Mucosa of stomach (tissue), 1 donor: ENCODE results near the gene CHMP5.

Source experiments
- H3K27me3 ChIP-seq: one replicate; pipeline ENCODE4 v1.7.0; 2013; ENCODE audit warnings: mild to moderate bottlenecking, low read length; ENCODE audit not compliant: control insufficient read depth, insufficient read depth
- H3K36me3 ChIP-seq: one replicate; pipeline ENCODE4 v1.7.0; 2013; ENCODE audit warnings: low read length; ENCODE audit not compliant: control insufficient read depth, insufficient read depth
- H3K4me1 ChIP-seq: one replicate; pipeline ENCODE4 v1.7.0; 2013; ENCODE audit warnings: mild to moderate bottlenecking, low read length; ENCODE audit not compliant: control insufficient read depth, insufficient read depth
- H3K4me3 ChIP-seq: one replicate; pipeline ENCODE4 v1.7.0; 2013; ENCODE audit warnings: low read length
- H3K9ac ChIP-seq: one replicate; pipeline ENCODE4 v1.7.0; 2013; ENCODE audit warnings: mild to moderate bottlenecking, low read length, moderate library complexity
- H3K9me3 ChIP-seq: one replicate; pipeline ENCODE4 v1.7.0; 2013; ENCODE audit warnings: mild to moderate bottlenecking, low read length, moderate library complexity; ENCODE audit not compliant: control insufficient read depth
- donor health status: Pancreatic carcinoma.

The CHMP5 gene

DNA sequence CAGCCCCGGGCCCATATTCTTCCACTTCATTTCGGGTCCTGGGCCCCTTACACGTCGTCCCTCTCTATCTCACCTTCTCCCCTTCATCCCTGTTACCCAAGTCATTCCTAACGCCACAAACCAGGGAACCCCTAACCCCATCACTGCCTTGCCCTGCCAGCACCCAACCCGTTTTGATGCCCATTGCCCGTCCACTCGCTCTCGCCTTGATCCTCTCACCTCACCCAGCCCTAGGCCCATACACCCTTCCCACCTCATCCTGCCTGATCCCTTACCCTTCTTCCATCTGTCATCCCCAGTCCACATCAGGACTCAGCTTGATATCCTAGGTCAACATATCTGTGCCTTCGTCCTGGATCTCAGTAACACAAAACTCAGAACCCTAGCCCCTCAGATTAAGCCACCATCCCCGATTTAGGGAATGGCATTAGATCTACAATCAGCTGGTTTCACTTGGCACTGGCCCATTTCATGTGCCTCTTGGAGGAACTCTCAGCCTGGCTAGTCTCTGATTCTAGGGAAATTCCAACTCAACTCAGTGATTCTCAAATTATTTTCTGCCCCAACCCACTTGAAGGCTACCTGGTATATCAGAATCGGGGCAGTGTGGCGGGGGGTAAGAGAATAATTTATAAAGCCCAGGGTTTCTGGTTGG, 489 bp downstream of the CHMP5 start:
- peak overlapping the region; percentile 90 for H3K9ac ChIP-seq
- no peaks in the 10 kb centered on the region for H3K9me3 ChIP-seq
- no peaks in the 10 kb centered on the region for H3K36me3 ChIP-seq
- H3K4me3 ChIP-seq = peak overlapping the region; percentile 95
- H3K27me3 ChIP-seq = no peaks in the 10 kb centered on the region
- H3K4me1 ChIP-seq = peaks cover 9% of the 10 kb centered on the region

DNA sequence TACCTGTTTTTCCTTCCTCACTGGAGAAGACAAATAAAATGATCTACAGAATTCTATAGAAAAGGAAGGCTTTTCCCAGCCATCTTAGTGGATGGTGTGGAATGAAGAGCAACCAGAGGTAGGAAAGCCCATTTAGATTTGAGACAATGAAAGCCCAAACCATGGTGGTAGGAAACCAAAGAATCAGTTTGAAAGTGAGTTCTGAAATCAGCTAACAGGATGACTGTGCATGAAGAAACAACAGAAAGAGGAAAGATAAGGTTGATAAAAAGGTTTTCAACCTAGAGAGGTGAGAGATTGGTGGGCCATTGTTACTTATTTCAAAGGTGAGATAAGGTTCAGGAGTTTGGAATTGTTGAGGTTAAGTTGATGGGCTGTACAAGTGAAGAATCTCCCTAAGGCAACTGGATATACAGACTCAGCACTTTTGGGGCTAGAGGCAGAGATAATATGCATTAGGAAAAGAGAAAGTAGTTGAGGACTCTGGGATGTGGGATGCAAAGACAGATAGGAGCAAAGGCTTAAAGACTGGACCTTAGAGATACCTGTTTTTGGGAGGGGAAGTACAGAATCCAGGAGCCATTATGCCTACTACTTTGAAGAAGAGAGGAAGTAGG, 2.4 kb downstream of the CHMP5 start:
- Histone ChIP-seq H3K27me3 (no peaks in the 10 kb centered on the region), H3K4me3 (no peak overlapping the region), H3K9me3 (no peaks in the 10 kb centered on the region), H3K36me3 (no peaks in the 10 kb centered on the region), H3K9ac (no peak overlapping the region), H3K4me1 (peaks cover 18% of the 10 kb centered on the region)

DNA sequence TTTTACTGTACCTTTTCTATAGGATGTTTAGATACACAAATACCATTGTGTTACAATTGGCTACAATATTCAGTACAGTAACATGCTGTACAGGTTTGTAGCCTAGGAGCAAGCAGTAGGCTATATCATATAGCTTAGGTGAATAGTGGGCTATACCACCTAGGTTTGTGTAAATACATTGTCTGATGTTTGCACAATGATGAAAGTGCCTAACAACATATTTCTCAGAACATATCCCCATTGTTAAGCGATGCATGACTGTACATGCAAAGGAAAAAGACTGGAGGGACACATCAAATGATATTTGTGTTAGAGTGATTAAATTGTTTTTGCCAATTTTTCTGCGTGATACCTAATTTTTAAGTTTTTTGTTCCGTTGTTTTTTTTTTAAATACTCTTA, 5.3 kb downstream of the CHMP5 start:
- no peaks in the 10 kb centered on the region for H3K9me3 ChIP-seq
- H3K9ac ChIP-seq = no peak overlapping the region
- H3K27me3 ChIP-seq = no peaks in the 10 kb centered on the region
- H3K4me3 ChIP-seq = no peak overlapping the region
- no peaks in the 10 kb centered on the region for H3K36me3 ChIP-seq
- H3K4me1 ChIP-seq = peaks cover 18% of the 10 kb centered on the region

DNA sequence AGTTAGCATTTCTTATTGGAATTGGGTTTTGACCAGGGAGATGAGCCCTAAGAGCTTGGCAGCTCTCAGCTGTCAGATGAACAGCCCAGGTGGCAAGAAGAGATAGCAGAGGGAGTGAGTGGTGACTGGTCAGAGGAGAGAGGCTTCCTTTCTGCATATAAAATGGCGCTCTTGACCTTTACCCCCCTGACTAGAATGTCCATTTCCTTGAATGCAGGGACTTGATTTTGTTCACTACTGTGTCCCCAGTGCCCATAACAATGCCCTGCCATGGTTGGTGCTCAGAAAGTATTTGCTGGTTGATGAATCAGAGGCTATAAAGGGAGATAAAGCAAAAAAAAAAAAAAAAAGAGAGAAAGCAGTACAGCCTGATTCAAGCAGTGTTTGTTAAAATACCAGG, 7.2 kb downstream of the CHMP5 start:
- Histone ChIP-seq H3K36me3 (no peaks in the 10 kb centered on the region), H3K4me1 (peaks cover 10% of the 10 kb centered on the region), H3K9ac (no peak overlapping the region), H3K4me3 (no peak overlapping the region), H3K9me3 (no peaks in the 10 kb centered on the region), H3K27me3 (no peaks in the 10 kb centered on the region)

DNA sequence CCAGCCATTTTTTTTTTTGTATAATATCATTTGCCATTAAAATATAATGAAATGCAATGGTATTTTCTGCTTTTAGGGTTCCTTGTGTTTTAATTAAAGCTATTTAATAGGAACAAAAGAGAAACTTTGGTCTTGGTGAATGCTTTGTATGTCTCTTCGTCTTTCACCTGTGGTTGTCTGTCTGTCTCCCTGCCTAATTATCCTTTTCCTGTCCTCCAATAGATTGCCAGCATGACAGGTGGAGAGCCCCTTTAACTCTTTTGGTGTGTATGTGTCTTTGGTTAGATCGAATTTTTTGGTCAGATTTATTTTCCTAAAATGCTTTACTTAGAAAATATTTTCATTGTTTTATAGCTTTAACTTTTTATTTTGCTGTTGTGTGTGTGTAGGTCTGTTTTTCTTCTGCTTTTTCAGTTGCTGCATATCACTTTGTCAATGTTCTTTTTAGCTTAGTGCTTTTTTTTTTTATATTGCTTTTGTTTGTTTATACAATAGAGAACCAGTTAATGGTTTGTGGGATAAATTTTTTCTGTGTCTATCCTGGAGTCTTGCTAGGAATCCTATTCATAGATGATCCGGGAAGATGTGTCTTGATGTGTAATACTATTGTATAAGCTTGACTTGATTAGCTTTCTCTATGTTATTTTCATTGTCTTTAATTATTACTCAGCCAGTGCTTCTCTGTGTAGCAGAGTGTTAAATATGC, 8.6 kb downstream of the CHMP5 start:
- no peak overlapping the region for H3K4me3 ChIP-seq
- H3K9me3 ChIP-seq = no peaks in the 10 kb centered on the region
- no peaks in the 10 kb centered on the region for H3K27me3 ChIP-seq
- no peaks in the 10 kb centered on the region for H3K36me3 ChIP-seq
- H3K9ac ChIP-seq = no peak overlapping the region
- H3K4me1 ChIP-seq = peaks cover 10% of the 10 kb centered on the region

DNA sequence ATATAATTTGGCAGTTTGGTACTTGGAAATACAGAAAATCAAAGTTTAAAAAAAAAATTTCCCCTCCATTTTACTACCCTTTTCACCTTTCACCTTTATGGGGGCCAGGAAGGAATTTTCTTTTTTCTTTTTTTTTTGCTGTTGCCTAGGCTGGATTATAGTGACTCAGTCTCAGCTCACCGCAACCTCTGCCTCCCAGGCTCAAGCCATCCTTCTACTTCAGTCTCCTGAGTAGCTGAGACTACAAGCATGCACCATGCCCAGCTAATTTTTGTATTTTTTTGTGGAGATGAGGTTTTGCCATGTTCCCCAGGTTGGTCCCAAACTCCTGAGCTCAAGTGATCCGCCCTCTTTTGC, 9.1 kb downstream of the CHMP5 start:
- Histone ChIP-seq H3K36me3 (no peaks in the 10 kb centered on the region), H3K9ac (no peak overlapping the region), H3K4me1 (peaks cover 10% of the 10 kb centered on the region), H3K27me3 (no peaks in the 10 kb centered on the region), H3K4me3 (no peak overlapping the region), H3K9me3 (no peaks in the 10 kb centered on the region)

DNA sequence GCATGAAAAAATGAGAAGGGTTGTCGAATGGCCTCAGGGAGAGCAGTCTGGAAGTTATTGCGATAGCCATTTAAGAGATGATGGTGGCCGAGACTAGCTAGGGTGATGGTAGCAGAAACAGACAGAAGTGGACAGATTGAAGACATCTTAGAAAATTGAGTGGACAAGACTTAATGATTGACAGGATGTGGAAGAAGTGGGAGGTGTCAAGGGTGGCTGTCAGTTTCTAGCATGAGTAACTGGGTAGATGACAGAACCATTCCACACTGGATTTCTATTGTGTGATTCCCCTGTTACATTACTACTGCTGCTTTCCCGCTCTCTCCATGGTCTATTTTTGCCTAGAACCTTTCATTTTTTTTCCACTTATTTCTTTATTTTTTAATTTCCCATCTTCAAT, 12.6 kb downstream of the CHMP5 start:
- Histone ChIP-seq H3K4me3 (no peak overlapping the region), H3K36me3 (no peaks in the 10 kb centered on the region), H3K4me1 (no peaks in the 10 kb centered on the region), H3K9me3 (no peaks in the 10 kb centered on the region), H3K27me3 (no peaks in the 10 kb centered on the region), H3K9ac (no peak overlapping the region)

DNA sequence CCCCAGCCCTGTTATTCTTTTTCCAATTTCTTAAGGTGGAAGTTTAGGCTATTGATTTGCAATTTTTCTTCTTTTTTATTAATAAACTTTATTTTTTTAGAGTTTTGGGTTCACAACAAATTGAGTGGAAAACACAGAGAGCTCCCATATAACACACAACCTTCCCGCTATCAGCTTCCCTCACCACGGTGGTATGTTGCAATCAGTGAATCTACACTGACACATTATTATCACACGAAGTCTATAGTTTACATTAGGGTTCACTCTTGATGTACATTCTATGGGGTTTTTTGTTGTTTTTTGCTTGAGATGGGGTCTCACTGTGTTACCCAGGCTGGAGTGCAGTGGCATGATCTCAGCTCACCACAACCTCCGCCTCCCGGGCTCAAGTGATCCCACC, 20.7 kb downstream of the CHMP5 start:
- no peaks in the 10 kb centered on the region for H3K27me3 ChIP-seq
- H3K9ac ChIP-seq = no peak overlapping the region
- peaks cover 10% of the 10 kb centered on the region for H3K36me3 ChIP-seq
- H3K9me3 ChIP-seq = no peaks in the 10 kb centered on the region
- H3K4me3 ChIP-seq = no peak overlapping the region
- peaks cover 17% of the 10 kb centered on the region for H3K4me1 ChIP-seq

DNA sequence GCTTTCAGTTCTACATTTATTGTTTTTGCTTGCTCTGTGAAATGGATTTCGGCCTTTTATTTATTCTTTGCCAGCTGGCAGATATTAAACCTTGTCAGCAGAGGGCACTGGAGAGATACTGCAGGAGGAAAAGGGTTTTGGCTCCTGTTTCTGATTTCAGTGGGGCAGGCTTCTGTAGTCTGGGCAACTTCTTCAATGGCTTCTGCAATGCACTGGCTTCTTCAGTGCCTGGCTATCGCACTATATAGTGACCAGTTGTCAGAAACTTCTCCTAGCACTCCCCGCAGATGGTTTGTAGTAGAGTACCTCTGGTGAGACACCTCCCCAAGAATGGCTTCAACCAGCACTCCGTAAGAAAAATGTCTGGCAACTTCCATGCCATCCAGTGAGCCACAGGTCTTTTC, 22.2 kb downstream of the CHMP5 start:
- H3K4me1 ChIP-seq = peaks cover 30% of the 10 kb centered on the region
- no peaks in the 10 kb centered on the region for H3K9me3 ChIP-seq
- H3K36me3 ChIP-seq = peaks cover 14% of the 10 kb centered on the region
- H3K9ac ChIP-seq = no peak overlapping the region
- H3K4me3 ChIP-seq = no peak overlapping the region
- H3K27me3 ChIP-seq = no peaks in the 10 kb centered on the region

DNA sequence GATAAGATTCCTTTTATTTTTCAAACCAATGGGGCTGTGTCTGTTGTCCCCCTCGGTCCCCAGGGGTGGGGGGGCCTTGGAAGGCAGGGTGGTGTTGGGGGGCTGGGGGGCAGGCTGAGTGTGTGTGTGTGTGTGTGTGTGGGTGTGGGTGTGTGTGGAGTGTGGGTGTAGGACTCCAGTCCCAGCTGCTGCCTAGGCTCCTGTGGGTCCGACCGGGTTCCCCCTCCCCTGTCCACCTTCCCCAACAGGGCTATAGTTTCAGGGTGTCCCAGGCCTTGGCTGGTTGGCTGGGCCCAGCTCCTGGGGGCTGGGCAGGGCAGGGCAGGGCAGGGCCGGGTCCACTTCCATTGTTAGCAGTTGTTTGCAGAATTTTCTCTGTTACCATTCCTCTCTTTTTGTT, 23.4 kb downstream of the CHMP5 start:
- no peak overlapping the region for H3K9ac ChIP-seq
- H3K9me3 ChIP-seq = no peaks in the 10 kb centered on the region
- no peak overlapping the region for H3K4me3 ChIP-seq
- H3K4me1 ChIP-seq = peaks cover 30% of the 10 kb centered on the region
- no peaks in the 10 kb centered on the region for H3K27me3 ChIP-seq
- H3K36me3 ChIP-seq = peaks cover 13% of the 10 kb centered on the region

DNA sequence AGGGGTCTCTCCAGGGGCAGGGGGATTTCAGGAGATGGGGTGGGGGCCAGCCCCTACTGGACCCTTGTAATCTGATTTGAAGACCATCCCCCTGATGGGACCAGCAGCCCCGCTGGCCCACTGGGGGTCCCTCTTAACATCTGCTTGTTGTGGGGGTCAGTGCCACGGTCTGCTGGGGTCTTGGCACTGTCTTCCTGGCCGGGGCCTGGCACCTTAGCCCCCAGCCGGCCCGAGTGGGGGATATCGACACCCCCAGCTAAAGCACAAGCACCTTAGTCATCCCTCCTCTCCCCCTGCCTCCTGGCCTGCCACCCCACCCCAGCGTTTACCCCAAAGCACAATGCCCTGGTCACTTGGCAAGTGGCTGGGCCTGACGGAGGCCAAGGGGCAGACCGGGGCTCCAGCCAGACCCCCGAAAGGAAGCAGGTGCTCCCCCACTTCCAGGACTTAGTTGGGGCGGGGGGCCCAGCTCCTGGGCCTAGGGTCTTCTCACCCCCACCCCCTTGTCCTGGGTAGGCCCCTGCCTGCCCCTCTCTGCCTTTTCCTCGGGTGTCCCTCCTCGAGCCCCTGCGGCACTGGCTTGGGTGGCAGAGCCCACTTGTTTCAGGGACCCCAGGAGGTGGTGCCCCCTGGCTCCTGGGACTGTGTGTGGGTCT, 24.1 kb downstream of the CHMP5 start:
- no peak overlapping the region for H3K4me3 ChIP-seq

DNA sequence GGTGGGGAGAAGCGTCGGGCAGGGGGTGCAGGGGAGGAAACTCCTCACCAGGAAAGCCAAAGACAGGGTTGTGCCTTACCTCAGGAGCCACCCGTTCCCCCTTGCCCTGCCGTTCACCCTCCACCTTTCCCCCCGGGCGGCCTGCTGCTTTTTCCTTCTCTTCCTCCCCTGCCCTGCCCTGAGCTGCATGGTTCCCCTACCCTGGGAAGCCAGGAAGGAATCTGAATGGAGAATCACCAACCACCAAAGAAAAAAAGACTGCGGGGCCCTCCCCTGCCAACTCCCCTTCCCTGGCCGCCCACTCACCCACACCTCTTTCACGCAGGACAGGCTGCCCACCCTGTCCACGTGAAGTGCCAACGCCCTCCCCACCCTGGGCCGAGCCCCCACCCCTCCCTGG, 24.6 kb downstream of the CHMP5 start:
- peak overlapping the region; percentile 98 for H3K9ac ChIP-seq
- H3K4me3 ChIP-seq = no peak overlapping the region
- H3K27me3 ChIP-seq = no peaks in the 10 kb centered on the region
- no peaks in the 10 kb centered on the region for H3K9me3 ChIP-seq
- H3K36me3 ChIP-seq = peaks cover 5% of the 10 kb centered on the region
- peaks cover 30% of the 10 kb centered on the region for H3K4me1 ChIP-seq

More for the DNA sequence above, 24.1 kb downstream of the CHMP5 start:
- Histone ChIP-seq H3K4me1 (peaks cover 30% of the 10 kb centered on the region), H3K9me3 (no peaks in the 10 kb centered on the region), H3K36me3 (peaks cover 6% of the 10 kb centered on the region), H3K9ac (peak overlapping the region; percentile 98), H3K27me3 (no peaks in the 10 kb centered on the region)
